Measurements from ENCODE around the gene AQR. TPM values are rescaled to one million over a fixed set of nuclear protein-coding genes. Genes with fewer than 3 reads are reported as not detected.

Gene AQR
- total RNA-seq, 1 experiment from 2014 or later: 41.4 TPM

GRCh38 chr15:34941185-34941698 is 28.3 kb downstream of the AQR start:
- no peak for DNase-seq (ENCODE audit: low read depth, low spot score)
- Histone ChIP-seq H3K9me3 (ENCODE audit: control insufficient read depth, insufficient read depth, low read depth, low read length) (no peaks in the 10 kb centered on the region), H3K27me3 (ENCODE audit: control insufficient read depth, insufficient read depth, low read length) (no peaks in the 10 kb centered on the region), H3K4me1 (ENCODE audit: control insufficient read depth, insufficient read depth, low read length) (no peaks in the 10 kb centered on the region), H3K27ac (ENCODE audit: low read length) (no peak overlapping the region), H3K4me3 (ENCODE audit: low read depth in 2 of 2, low read length in 2 of 2) (no peak overlapping the region), H3K36me3 (ENCODE audit: control insufficient read depth, insufficient read depth, low read length) (peaks cover 34% of the 10 kb centered on the region)
- no peak for TF ChIP-seq POLR2AphosphoS5 (IDR thresholded peaks at IDR 0.05; ENCODE audit: low read depth, low read length)
- TF ChIP-seq TCF7L2 (IDR thresholded peaks at IDR 0.05; ENCODE audit: low read depth, low read length): no peak
- TF ChIP-seq SIN3A (IDR thresholded peaks at IDR 0.05; ENCODE audit: borderline replicate concordance, insufficient read depth, low read depth, low read length): no peak
- TF ChIP-seq REST (IDR thresholded peaks at IDR 0.05; ENCODE audit: insufficient read depth in 1 of 2, low read depth in 2 of 2, low read length in 1 of 2): no peak
- no peak for TF ChIP-seq CTCF (IDR thresholded peaks at IDR 0.05)
- ChIA-PET POLR2A (no interaction called here), CTCF (no interaction called here)
- ATAC-seq: no peak
- in situ Hi-C loops (cut with HindIII; ENCODE audit: low pct_unique_long_range_greater_than_20kb, low sequenced_read_pairs) (no loop called here), intact Hi-C loops (cut with micrococcal nuclease; ENCODE audit: unreplicated experiment) (no loop called here)
- no TSS peak for BruUV-seq (replicated peaks)

- POLR2A ChIA-PET: no interaction called here
- CTCF ChIA-PET: no interaction called here
Observed at GRCh38 chr15:34933432-34933975, 36.0 kb downstream of the AQR start.

More at GRCh38 chr15:34933432-34933975, 36.0 kb downstream of the AQR start:
- TF ChIP-seq CTCF (IDR thresholded peaks at IDR 0.05): no peak
- no peak for TF ChIP-seq TCF7L2 (IDR thresholded peaks at IDR 0.05; ENCODE audit: low read depth, low read length)
- TF ChIP-seq POLR2AphosphoS5 (IDR thresholded peaks at IDR 0.05; ENCODE audit: low read depth, low read length): no peak
- TF ChIP-seq SIN3A (IDR thresholded peaks at IDR 0.05; ENCODE audit: borderline replicate concordance, insufficient read depth, low read depth, low read length): no peak
- TF ChIP-seq REST (IDR thresholded peaks at IDR 0.05; ENCODE audit: insufficient read depth in 1 of 2, low read depth in 2 of 2, low read length in 1 of 2): no peak
- ATAC-seq (no peak), DNase-seq (ENCODE audit: low read depth, low spot score) (no peak)
- H3K36me3 ChIP-seq (ENCODE audit: control insufficient read depth, insufficient read depth, low read length): peaks cover 44% of the 10 kb centered on the region
- no peaks in the 10 kb centered on the region for H3K27me3 ChIP-seq (ENCODE audit: control insufficient read depth, insufficient read depth, low read length)
- intact Hi-C loops (cut with micrococcal nuclease; ENCODE audit: unreplicated experiment): no loop called here
- H3K27ac ChIP-seq (ENCODE audit: low read length): no peak overlapping the region
- no TSS peak for BruUV-seq (replicated peaks)
- H3K9me3 ChIP-seq (ENCODE audit: control insufficient read depth, insufficient read depth, low read depth, low read length): no peaks in the 10 kb centered on the region
- H3K4me1 ChIP-seq (ENCODE audit: control insufficient read depth, insufficient read depth, low read length): no peaks in the 10 kb centered on the region
- in situ Hi-C loops (cut with HindIII; ENCODE audit: low pct_unique_long_range_greater_than_20kb, low sequenced_read_pairs): no loop called here
- no peak overlapping the region for H3K4me3 ChIP-seq (ENCODE audit: low read depth in 2 of 2, low read length in 2 of 2)
